Ishikawa (cell line): Measurements from ENCODE around the gene TMEM38B.

Experiments
- CEBPB ChIP-seq: IDR thresholded peaks from 2 replicates; pipeline ENCODE4 v1.6.1; 2012
- CREB1 ChIP-seq: IDR thresholded peaks from 2 replicates; pipeline ENCODE4 v1.6.1; 2012; ENCODE audit warnings: low read depth
- EP300 ChIP-seq: IDR thresholded peaks from 2 replicates; pipeline ENCODE4 v1.6.1; 2012; ENCODE audit warnings: borderline replicate concordance
- FOXM1 ChIP-seq: IDR thresholded peaks from 2 replicates; pipeline ENCODE4 v1.6.1; 2012; ENCODE audit warnings: low read depth, borderline replicate concordance
- NFIC ChIP-seq: IDR thresholded peaks from 2 replicates; pipeline ENCODE4 v1.6.1; 2012
- RAD21 ChIP-seq: IDR thresholded peaks from 2 replicates; pipeline ENCODE4 v1.6.1; 2012; ENCODE audit warnings: low read depth
- TAF1 ChIP-seq: IDR thresholded peaks from 2 replicates; pipeline ENCODE4 v1.6.1; 2012; ENCODE audit warnings: low read depth, mild to moderate bottlenecking
- TEAD4 ChIP-seq: IDR thresholded peaks from 2 replicates; pipeline ENCODE4 v1.6.1; 2012
- ZBTB7A ChIP-seq: IDR thresholded peaks from 2 replicates; pipeline ENCODE4 v1.6.1; 2012; ENCODE audit warnings: low read depth
- TF ChIP-seq, protein P1 (sequence below): IDR thresholded peaks from 2 replicates; pipeline ENCODE4 v1.6.1; 2012; ENCODE audit warnings: low read depth, mild to moderate bottlenecking
- TF ChIP-seq, protein P2 (sequence below): IDR thresholded peaks from 2 replicates; pipeline ENCODE4 v1.6.1; 2012

DNA sequence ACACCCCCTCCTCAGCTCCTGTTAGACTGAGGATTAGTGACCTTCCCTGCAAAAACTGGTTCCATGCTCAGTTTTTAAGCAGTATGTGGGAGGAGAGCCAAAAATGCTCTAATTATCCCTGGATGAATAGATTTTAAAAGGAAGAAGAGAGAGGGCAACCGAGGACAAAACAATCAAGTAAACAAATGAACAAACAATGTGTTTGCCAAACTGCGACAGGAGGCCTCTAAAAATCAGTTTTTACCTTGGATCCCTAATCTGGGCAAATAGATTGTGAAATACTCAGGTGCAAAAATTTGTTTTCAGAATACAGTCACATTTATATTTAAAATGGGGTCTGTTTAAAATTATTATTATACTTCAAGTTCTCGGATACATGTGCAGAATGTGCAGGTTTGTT, 23.6 kb upstream of the TMEM38B start:
- no peak for TF ChIP-seq ZBTB7A
- no peak for TF ChIP-seq EP300
- no peak for TF ChIP-seq NFIC
- TF ChIP-seq CREB1, result no peak
- no peak for TF ChIP-seq CEBPB
- TF ChIP-seq, protein P1, sequence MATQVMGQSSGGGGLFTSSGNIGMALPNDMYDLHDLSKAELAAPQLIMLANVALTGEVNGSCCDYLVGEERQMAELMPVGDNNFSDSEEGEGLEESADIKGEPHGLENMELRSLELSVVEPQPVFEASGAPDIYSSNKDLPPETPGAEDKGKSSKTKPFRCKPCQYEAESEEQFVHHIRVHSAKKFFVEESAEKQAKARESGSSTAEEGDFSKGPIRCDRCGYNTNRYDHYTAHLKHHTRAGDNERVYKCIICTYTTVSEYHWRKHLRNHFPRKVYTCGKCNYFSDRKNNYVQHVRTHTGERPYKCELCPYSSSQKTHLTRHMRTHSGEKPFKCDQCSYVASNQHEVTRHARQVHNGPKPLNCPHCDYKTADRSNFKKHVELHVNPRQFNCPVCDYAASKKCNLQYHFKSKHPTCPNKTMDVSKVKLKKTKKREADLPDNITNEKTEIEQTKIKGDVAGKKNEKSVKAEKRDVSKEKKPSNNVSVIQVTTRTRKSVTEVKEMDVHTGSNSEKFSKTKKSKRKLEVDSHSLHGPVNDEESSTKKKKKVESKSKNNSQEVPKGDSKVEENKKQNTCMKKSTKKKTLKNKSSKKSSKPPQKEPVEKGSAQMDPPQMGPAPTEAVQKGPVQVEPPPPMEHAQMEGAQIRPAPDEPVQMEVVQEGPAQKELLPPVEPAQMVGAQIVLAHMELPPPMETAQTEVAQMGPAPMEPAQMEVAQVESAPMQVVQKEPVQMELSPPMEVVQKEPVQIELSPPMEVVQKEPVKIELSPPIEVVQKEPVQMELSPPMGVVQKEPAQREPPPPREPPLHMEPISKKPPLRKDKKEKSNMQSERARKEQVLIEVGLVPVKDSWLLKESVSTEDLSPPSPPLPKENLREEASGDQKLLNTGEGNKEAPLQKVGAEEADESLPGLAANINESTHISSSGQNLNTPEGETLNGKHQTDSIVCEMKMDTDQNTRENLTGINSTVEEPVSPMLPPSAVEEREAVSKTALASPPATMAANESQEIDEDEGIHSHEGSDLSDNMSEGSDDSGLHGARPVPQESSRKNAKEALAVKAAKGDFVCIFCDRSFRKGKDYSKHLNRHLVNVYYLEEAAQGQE, result no peak
- TF ChIP-seq, protein P2, sequence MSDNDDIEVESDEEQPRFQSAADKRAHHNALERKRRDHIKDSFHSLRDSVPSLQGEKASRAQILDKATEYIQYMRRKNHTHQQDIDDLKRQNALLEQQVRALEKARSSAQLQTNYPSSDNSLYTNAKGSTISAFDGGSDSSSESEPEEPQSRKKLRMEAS, result no peak
- no peak for TF ChIP-seq TEAD4
- no peak for TF ChIP-seq TAF1
- no peak for TF ChIP-seq FOXM1
- TF ChIP-seq RAD21, result no peak
